GM19468 (cell line): ENCODE data around the gene TLCD3B.

Experiments
- ATAC-seq: cut with Tn5 transposase; IDR thresholded peaks from one replicate; pipeline ENCODE4 v1.9.1; 2021; ENCODE audit warnings: mild to moderate bottlenecking, moderate library complexity, moderate number of reproducible peaks; ENCODE audit not compliant: unreplicated experiment; ENCODE audit errors: extremely low read depth

The TLCD3B gene

GRCh38 chr16:30030841-30031413, at the start of gene TLCD3B:
Gene TLCD3B (minus strand): TSS chr16:30031271. CDS start chr16:30030527, 744 bp downstream.
- no peak for ATAC-seq

GRCh38 chr16:30079480-30079879, 48.4 kb upstream of the TLCD3B start:
- ATAC-seq: no peak

- no peak for ATAC-seq
These were observed 47.7 kb upstream of the TLCD3B start for GRCh38 chr16:30078744-30079143.

GRCh38 chr16:30077656-30078055, 46.6 kb upstream of the TLCD3B start:
- no peak for ATAC-seq

- ATAC-seq: no peak
These were observed 45.3 kb upstream of the TLCD3B start for GRCh38 chr16:30076276-30076791.

- peak; percentile 34 for ATAC-seq
These were observed 44.6 kb upstream of the TLCD3B start, which contains the start of gene PPP4C for GRCh38 chr16:30075503-30076275. Gene PPP4C (plus strand): TSS chr16:30075994. CDS start chr16:30076378, 384 bp downstream.

GRCh38 chr16:30070490-30070889, 39.4 kb upstream of the TLCD3B start:
- ATAC-seq: no peak

GRCh38 chr16:30069611-30070462, 38.8 kb upstream of the TLCD3B start:
- ATAC-seq: no peak

GRCh38 chr16:30068750-30069610, 37.9 kb upstream of the TLCD3B start:
- no peak for ATAC-seq

- ATAC-seq: no peak
These were observed 37.3 kb upstream of the TLCD3B start for GRCh38 chr16:30068333-30068732.

GRCh38 chr16:30067584-30067916, 36.5 kb upstream of the TLCD3B start:
- ATAC-seq: no peak

- ATAC-seq: no peak
These were observed 35.9 kb upstream of the TLCD3B start for GRCh38 chr16:30066761-30067583.

GRCh38 chr16:30065943-30066760, 35.1 kb upstream of the TLCD3B start:
- no peak for ATAC-seq

- peak; percentile 72 for ATAC-seq
These were observed 34.3 kb upstream of the TLCD3B start, which contains the start of gene ALDOA for GRCh38 chr16:30065102-30065942. Gene ALDOA (plus strand): TSS chr16:30065760. CDS start chr16:30066898, 1,138 bp downstream.

GRCh38 chr16:30064729-30065101, 33.6 kb upstream of the TLCD3B start:
- ATAC-seq: no peak

GRCh38 chr16:30063893-30064728, 33.0 kb upstream of the TLCD3B start:
- ATAC-seq: no peak
